ENCODE data around the gene RAB36.

- TF ChIP-seq POLR2A (IDR thresholded peaks at IDR 0.05; ENCODE audit: low read length) (no peak), GATA1 (IDR thresholded peaks at IDR 0.05; ENCODE audit: low read depth, low read length) (no peak)
These were observed 9.2 kb downstream of the RAB36 start for GRCh38 chr22:23154461-23154860.

All from erythroblast (primary cell).